ENCODE data around the gene LORICRIN. TPM values are rescaled to one million over a fixed set of nuclear protein-coding genes. Genes with fewer than 3 reads are reported as not detected.

LORICRIN gene
- total RNA-seq, 2 donors from 2014 or later = not detected

GRCh38 chr1:153308540-153308939 is 49.1 kb downstream of the LORICRIN start:
- peaks cover 5% of the 10 kb centered on the region for H3K4me1 ChIP-seq (ENCODE audit: control insufficient read depth, insufficient read depth, low read length)
- 83 to 85% methylated on average over 2 of the region's 2 CpGs for WGBS, 2 experiments (ENCODE audit: insufficient coverage in 1 of 2, insufficient read length in 1 of 2)
- Mint-ChIP-seq H3K27me3 (ENCODE audit: insufficient read depth) (peaks cover 3% of the 10 kb centered on the region), H3K36me3 (ENCODE audit: low read depth) (no peaks in the 10 kb centered on the region), H3K4me1 (peaks cover 2% of the 10 kb centered on the region), H3K27ac (no peak overlapping the region), H3K9me3 (no peaks in the 10 kb centered on the region), H3K4me3 (no peak overlapping the region)
- no peak overlapping the region for H3K27ac ChIP-seq (ENCODE audit: low read depth, low read length)
- TF ChIP-seq CTCF (conservative IDR thresholded peaks at IDR 0.05) = no peak
- peaks cover 9% of the 10 kb centered on the region for H3K27me3 ChIP-seq (ENCODE audit: control insufficient read depth, insufficient read depth, low read length, poor library complexity, severe bottlenecking)
- H3K4me3 ChIP-seq (ENCODE audit: low read length) = no peak overlapping the region
- H3K9me3 ChIP-seq (ENCODE audit: control insufficient read depth, low read length) = no peaks in the 10 kb centered on the region
- no peak overlapping the region for H3K9ac ChIP-seq (ENCODE audit: extremely low read depth, low read length, poor library complexity, severe bottlenecking)
- no peaks in the 10 kb centered on the region for H3K36me3 ChIP-seq (ENCODE audit: control insufficient read depth, insufficient read depth, low read length)
- DNase-seq = peak; percentile 6

- Histone ChIP-seq H3K9me3 (ENCODE audit: control insufficient read depth, low read length) (no peaks in the 10 kb centered on the region), H3K9ac (ENCODE audit: extremely low read depth, low read length, poor library complexity, severe bottlenecking) (no peak overlapping the region), H3K27me3 (ENCODE audit: control insufficient read depth, insufficient read depth, low read length, poor library complexity, severe bottlenecking) (peaks cover 2% of the 10 kb centered on the region), H3K36me3 (ENCODE audit: control insufficient read depth, insufficient read depth, low read length) (no peaks in the 10 kb centered on the region), H3K4me1 (ENCODE audit: control insufficient read depth, insufficient read depth, low read length) (peaks cover 5% of the 10 kb centered on the region), H3K4me3 (ENCODE audit: low read length) (no peak overlapping the region), H3K27ac (ENCODE audit: low read depth, low read length) (no peak overlapping the region)
- DNase-seq = peak; percentile 31
- Mint-ChIP-seq H3K4me1 (peaks cover 2% of the 10 kb centered on the region), H3K36me3 (ENCODE audit: low read depth) (no peaks in the 10 kb centered on the region), H3K27me3 (ENCODE audit: insufficient read depth) (no peaks in the 10 kb centered on the region), H3K4me3 (no peak overlapping the region), H3K27ac (no peak overlapping the region), H3K9me3 (no peaks in the 10 kb centered on the region)
- WGBS, 2 experiments (ENCODE audit: insufficient coverage in 1 of 2, insufficient read length in 1 of 2) = 67 to 80% methylated on average over 1 to 2 of the region's 2 CpGs
- no peak for TF ChIP-seq CTCF (conservative IDR thresholded peaks at IDR 0.05)
Measured at GRCh38 chr1:153309441-153309840, 50.0 kb downstream of the LORICRIN start.

GRCh38 chr1:153310526-153310925 is 51.0 kb downstream of the LORICRIN start:
- peaks cover 7% of the 10 kb centered on the region for H3K9me3 Mint-ChIP-seq
- Histone ChIP-seq H3K27ac (ENCODE audit: low read depth, low read length) (no peak overlapping the region), H3K9ac (ENCODE audit: extremely low read depth, low read length, poor library complexity, severe bottlenecking) (no peak overlapping the region), H3K27me3 (ENCODE audit: control insufficient read depth, insufficient read depth, low read length, poor library complexity, severe bottlenecking) (no peaks in the 10 kb centered on the region), H3K4me3 (ENCODE audit: low read length) (no peak overlapping the region), H3K36me3 (ENCODE audit: control insufficient read depth, insufficient read depth, low read length) (no peaks in the 10 kb centered on the region), H3K9me3 (ENCODE audit: control insufficient read depth, low read length) (no peaks in the 10 kb centered on the region), H3K4me1 (ENCODE audit: control insufficient read depth, insufficient read depth, low read length) (peaks cover 5% of the 10 kb centered on the region)
- H3K4me3 Mint-ChIP-seq = no peak overlapping the region
- WGBS, 2 experiments (ENCODE audit: insufficient coverage in 1 of 2, insufficient read length in 1 of 2) = 68 to 75% methylated on average over 4 to 7 of the region's 7 CpGs
- H3K4me1 Mint-ChIP-seq = peaks cover 2% of the 10 kb centered on the region
- no peaks in the 10 kb centered on the region for H3K27me3 Mint-ChIP-seq (ENCODE audit: insufficient read depth)
- no peaks in the 10 kb centered on the region for H3K36me3 Mint-ChIP-seq (ENCODE audit: low read depth)
- peak; percentile 17 for DNase-seq
- no peak overlapping the region for H3K27ac Mint-ChIP-seq
- TF ChIP-seq CTCF (conservative IDR thresholded peaks at IDR 0.05) = no peak

Other genes with a start within 250 kb of the LORICRIN start
- gene SPRR1B, start 228.5 kb upstream of the LORICRIN start, total RNA-seq = not detected
- under 1 TPM in 1 of 2 donors, not detected in 1; 0.42 TPM for gene SPRR2D, start 218.6 kb upstream of the LORICRIN start, total RNA-seq
- not detected for gene SPRR2A, start 202.2 kb upstream of the LORICRIN start, total RNA-seq
- not detected for gene SPRR2B, start 188.1 kb upstream of the LORICRIN start, total RNA-seq
- not detected for gene SPRR2E, start 165.2 kb upstream of the LORICRIN start, total RNA-seq
- gene SPRR2F, start 146.2 kb upstream of the LORICRIN start, total RNA-seq = not detected
- not detected for gene SPRR2G, start 108.8 kb upstream of the LORICRIN start, total RNA-seq
- not detected for gene LELP1, start 56.3 kb upstream of the LORICRIN start, total RNA-seq
- gene PRR9, start 42.1 kb upstream of the LORICRIN start, total RNA-seq = not detected
- gene PGLYRP3, start 53.3 kb downstream of the LORICRIN start, total RNA-seq = not detected
- not detected for gene PGLYRP4, start 89.2 kb downstream of the LORICRIN start, total RNA-seq
- not detected for gene S100A9, start 98.2 kb downstream of the LORICRIN start, total RNA-seq
- not detected for gene S100A12, start 115.9 kb downstream of the LORICRIN start, total RNA-seq
- gene S100A8, start 131.4 kb downstream of the LORICRIN start, total RNA-seq = not detected
- not detected for gene S100A7A, start 156.8 kb downstream of the LORICRIN start, total RNA-seq
- gene S100A7, start 201.0 kb downstream of the LORICRIN start, total RNA-seq = not detected